ENCODE measurements around the gene ECM1.
A peak's percentile ranks its signal among the peaks of the same experiment; 100 is the strongest.

The ECM1 gene

DNA sequence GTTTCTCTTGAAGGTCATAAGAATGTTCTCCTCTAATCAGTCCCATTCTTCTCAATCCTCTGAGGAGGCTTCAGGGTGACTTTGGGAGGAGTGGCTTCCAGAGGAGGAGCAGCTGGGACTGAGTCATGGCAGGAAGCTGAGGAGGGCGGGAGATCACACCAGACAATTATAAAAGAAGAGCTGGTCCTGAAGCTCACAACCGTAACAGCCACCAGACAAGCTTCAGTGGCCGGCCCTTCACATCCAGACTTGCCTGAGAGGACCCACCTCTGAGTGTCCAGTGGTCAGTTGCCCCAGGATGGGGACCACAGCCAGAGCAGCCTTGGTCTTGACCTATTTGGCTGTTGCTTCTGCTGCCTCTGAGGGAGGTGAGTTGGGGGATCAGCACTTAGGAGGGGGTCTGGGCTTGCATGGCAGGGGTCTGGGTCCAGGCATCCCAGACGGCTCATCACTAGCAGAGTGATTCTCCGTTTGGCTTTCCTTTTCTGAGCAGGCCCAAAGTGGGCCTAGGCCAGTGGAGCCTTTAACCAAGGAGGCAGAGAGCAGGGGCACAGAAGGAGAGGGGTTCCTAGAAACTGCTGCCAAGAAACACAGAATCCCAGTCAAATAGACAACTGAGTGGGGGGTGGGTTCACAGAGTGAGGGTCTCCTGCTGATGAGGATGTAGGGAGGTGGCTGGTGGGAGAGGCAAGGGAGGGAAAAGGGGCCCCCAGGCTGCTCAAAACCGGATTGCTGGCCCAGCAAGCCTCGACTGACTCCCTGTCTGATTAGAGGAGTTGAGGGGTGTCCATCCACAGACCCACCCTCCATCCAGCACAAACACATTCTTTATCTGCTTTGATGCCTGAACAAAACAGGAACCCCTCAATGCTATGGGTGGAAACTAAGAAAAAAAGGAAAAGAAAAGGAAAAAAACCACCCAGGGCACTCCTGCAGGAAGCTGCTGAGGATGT lies at the start of gene ECM1:
ECM1 (plus strand) TSS at position 198 of the 953 bp plus-strand sequence; CDS start at position 299, 101 bp downstream.
- H3K27ac ChIP-seq: no peak within 1 kb of the TSS
- TF ChIP-seq, protein P1, sequence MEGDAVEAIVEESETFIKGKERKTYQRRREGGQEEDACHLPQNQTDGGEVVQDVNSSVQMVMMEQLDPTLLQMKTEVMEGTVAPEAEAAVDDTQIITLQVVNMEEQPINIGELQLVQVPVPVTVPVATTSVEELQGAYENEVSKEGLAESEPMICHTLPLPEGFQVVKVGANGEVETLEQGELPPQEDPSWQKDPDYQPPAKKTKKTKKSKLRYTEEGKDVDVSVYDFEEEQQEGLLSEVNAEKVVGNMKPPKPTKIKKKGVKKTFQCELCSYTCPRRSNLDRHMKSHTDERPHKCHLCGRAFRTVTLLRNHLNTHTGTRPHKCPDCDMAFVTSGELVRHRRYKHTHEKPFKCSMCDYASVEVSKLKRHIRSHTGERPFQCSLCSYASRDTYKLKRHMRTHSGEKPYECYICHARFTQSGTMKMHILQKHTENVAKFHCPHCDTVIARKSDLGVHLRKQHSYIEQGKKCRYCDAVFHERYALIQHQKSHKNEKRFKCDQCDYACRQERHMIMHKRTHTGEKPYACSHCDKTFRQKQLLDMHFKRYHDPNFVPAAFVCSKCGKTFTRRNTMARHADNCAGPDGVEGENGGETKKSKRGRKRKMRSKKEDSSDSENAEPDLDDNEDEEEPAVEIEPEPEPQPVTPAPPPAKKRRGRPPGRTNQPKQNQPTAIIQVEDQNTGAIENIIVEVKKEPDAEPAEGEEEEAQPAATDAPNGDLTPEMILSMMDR (conservative IDR thresholded peaks at IDR 0.05): no peak

DNA sequence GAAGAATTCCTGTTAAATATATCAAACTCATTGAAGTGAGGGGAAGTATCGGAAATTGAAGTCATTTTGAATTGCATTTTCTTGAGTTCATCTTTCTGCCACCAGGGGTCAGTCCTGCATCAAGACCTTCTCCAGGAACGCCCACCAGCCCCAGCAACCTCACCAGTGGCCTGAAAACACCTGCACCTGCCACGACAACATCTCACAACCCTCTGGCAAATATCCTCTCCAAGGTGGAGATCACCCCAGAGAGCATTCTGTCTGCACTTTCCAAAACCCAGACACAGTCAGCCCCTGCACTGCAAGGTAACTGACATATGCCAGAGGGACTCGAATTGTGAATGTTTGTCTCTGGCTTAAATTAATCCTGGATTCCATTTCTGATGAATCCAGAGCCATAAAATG lies 43.5 kb upstream of the ECM1 start:
- H3K27ac ChIP-seq: no peak overlapping the region
- TF ChIP-seq, protein P1 (conservative IDR thresholded peaks at IDR 0.05): peak; percentile 88

- TF ChIP-seq, protein P1 (conservative IDR thresholded peaks at IDR 0.05): no peak
- no peak overlapping the region for H3K27ac ChIP-seq
Measured at GRCh38 chr1:150466964-150467363, 40.9 kb upstream of the ECM1 start.

GRCh38 chr1:150469291-150469690 lies 38.6 kb upstream of the ECM1 start:
- TF ChIP-seq, protein P1 (conservative IDR thresholded peaks at IDR 0.05): no peak
- no peak overlapping the region for H3K27ac ChIP-seq

DNA sequence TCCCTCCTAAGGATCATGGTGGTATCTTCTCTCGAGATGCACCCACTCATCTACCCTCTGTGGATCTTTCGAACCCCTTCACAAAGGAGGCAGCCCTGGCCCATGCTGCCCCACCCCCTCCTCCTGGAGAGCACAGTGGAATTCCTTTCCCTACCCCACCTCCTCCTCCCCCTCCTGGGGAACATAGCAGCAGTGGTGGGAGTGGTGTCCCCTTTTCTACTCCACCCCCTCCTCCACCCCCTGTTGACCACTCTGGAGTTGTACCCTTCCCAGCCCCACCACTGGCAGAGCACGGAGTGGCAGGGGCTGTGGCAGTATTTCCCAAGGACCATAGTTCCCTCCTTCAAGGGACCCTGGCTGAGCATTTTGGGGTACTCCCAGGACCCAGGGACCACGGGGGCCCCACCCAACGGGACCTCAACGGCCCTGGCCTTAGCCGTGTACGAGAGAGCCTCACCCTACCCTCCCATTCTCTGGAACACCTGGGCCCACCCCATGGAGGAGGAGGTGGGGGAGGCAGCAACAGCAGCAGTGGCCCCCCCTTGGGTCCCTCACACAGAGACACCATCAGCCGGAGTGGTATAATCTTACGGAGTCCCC lies 35.2 kb upstream of the ECM1 start:
- TF ChIP-seq, protein P1 (conservative IDR thresholded peaks at IDR 0.05): no peak
- no peak overlapping the region for H3K27ac ChIP-seq

DNA sequence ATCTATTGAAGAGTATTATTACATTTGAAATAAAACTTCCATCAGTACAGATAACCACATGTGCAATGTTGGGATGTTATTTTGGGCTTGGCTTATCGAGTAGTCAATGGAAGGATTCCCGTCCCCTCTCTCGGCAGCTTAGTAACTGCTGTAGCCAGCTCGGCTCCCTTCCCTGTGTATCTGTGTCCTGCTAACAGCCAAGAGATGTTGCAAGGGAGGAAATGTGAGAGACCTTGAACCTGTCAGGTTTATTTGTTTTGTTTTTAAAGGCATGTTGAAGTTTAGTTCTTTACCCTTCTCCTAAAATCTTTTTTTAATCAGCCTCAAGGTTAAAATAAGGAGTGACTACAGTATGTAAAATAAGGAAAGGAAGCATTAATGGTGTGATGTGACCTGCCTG lies 34.2 kb upstream of the ECM1 start:
- TF ChIP-seq, protein P1 (conservative IDR thresholded peaks at IDR 0.05): no peak
- H3K27ac ChIP-seq: no peak overlapping the region

GRCh38 chr1:150474869-150475268 lies 33.0 kb upstream of the ECM1 start:
- TF ChIP-seq, protein P1 (conservative IDR thresholded peaks at IDR 0.05): no peak
- H3K27ac ChIP-seq: no peak overlapping the region

Measured in VCaP (cell line).